PC-3 (cell line): ENCODE data around the gene KMT2C.

Source experiments
- CTCF ChIP-seq: fragments of 300-600 bp; sonication (generic); conservative IDR thresholded peaks from 2 replicates; pipeline ENCODE4 v1.5.1; 2017; ENCODE audit warnings: antibody characterized with exemption, low read depth, mild to moderate bottlenecking, low read length
- EZH2phosphoT487 ChIP-seq: fragments of 300-600 bp; sonication (generic); IDR thresholded peaks from 2 replicates; pipeline ENCODE4 v1.6.1; 2018; ENCODE audit warnings: mild to moderate bottlenecking, antibody characterized with exemption, low read length, borderline replicate concordance

- TF ChIP-seq CTCF: no peak
- no peak for TF ChIP-seq EZH2phosphoT487
These were observed 87.9 kb downstream of the KMT2C start for GRCh38 chr7:152347888-152348287.
